Measurements from ENCODE around the gene IPO11. TPM values are rescaled to one million over a fixed set of nuclear protein-coding genes. Genes with fewer than 3 reads are reported as not detected.

Gene IPO11
- total and polyA plus RNA-seq, 2 of the 13 experiments (the other 11 are each of a cell fraction or from before 2014, with no cell fraction given): 13.9 to 24.4 TPM

DNA sequence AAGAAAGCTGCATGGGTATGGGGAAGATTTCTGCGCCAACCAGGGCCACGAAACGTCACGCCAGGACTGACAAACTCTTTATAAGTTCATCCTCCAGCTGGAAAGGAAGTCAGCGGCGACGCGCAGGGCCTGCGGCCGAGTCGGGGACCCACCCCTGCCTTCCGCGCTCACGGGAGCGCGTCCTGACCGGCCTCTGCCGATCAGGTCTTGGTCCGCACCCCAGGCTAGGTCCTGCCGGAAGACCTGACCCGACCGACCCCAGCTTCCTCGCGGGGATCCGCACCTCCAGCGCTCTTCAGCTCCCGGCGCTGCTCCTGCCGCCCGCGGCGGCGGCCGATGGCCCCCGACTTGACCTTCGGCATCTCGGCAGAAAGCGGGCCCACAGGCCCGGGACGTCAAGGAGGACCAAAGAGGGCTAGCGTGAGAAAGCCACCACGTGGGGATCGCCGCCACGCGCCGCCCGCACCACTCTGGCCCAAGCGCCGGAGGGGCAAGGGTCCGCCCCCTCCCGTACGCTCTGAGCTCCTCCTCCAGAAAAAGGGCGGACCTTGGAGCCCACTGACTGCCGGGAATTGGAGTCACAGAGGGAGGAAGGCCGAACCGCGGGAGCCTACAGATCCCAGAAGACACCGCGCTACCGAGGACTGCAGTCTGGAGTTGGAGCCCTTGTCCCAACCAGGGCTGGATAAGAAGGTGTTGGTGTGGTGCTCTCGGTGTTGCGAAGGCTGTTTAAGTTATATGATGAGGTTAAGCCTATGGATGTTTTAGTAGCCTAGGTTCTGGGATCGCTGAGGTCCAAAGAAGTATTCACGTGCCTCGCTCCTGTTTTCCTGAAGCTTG is 8.9 kb upstream of the IPO11 start, which contains the start of gene DIMT1 (continued):
- TF ChIP-seq, protein P1, sequence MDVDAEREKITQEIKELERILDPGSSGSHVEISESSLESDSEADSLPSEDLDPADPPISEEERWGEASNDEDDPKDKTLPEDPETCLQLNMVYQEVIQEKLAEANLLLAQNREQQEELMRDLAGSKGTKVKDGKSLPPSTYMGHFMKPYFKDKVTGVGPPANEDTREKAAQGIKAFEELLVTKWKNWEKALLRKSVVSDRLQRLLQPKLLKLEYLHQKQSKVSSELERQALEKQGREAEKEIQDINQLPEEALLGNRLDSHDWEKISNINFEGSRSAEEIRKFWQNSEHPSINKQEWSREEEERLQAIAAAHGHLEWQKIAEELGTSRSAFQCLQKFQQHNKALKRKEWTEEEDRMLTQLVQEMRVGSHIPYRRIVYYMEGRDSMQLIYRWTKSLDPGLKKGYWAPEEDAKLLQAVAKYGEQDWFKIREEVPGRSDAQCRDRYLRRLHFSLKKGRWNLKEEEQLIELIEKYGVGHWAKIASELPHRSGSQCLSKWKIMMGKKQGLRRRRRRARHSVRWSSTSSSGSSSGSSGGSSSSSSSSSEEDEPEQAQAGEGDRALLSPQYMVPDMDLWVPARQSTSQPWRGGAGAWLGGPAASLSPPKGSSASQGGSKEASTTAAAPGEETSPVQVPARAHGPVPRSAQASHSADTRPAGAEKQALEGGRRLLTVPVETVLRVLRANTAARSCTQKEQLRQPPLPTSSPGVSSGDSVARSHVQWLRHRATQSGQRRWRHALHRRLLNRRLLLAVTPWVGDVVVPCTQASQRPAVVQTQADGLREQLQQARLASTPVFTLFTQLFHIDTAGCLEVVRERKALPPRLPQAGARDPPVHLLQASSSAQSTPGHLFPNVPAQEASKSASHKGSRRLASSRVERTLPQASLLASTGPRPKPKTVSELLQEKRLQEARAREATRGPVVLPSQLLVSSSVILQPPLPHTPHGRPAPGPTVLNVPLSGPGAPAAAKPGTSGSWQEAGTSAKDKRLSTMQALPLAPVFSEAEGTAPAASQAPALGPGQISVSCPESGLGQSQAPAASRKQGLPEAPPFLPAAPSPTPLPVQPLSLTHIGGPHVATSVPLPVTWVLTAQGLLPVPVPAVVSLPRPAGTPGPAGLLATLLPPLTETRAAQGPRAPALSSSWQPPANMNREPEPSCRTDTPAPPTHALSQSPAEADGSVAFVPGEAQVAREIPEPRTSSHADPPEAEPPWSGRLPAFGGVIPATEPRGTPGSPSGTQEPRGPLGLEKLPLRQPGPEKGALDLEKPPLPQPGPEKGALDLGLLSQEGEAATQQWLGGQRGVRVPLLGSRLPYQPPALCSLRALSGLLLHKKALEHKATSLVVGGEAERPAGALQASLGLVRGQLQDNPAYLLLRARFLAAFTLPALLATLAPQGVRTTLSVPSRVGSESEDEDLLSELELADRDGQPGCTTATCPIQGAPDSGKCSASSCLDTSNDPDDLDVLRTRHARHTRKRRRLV (CRISPR knock-in tag; IDR thresholded peaks at IDR 0.05): peak; percentile 87; the same call in 1 of the 2 replicates
- TF ChIP-seq ELF1 (CRISPR knock-in tag; IDR thresholded peaks at IDR 0.05) (peak; percentile 85), PHF20 (CRISPR knock-in tag; IDR thresholded peaks at IDR 0.05) (peak; percentile 76), ZNF335 (CRISPR knock-in tag; IDR thresholded peaks at IDR 0.05) (peak; percentile 88), PITX1 (CRISPR knock-in tag; IDR thresholded peaks at IDR 0.05) (peak; percentile 63; the same call in 1 of the 2 replicates), U2AF1 (optimal IDR thresholded peaks at IDR 0.05; ENCODE audit: low read depth, low read length) (peak; percentile 81), ERF (CRISPR knock-in tag; IDR thresholded peaks at IDR 0.05) (peak; percentile 82), SUZ12 (IDR thresholded peaks at IDR 0.05; ENCODE audit: low read depth, low read length) (peak; percentile 73), ZFX (CRISPR knock-in tag; IDR thresholded peaks at IDR 0.05; ENCODE audit: low read depth) (peak; percentile 93), ZNF282 (IDR thresholded peaks at IDR 0.05; ENCODE audit: partially characterized antibody) (no peak), GLI4 (CRISPR knock-in tag; IDR thresholded peaks at IDR 0.05; ENCODE audit: borderline replicate concordance) (no peak), ZNF235 (CRISPR knock-in tag; IDR thresholded peaks at IDR 0.05; ENCODE audit: borderline replicate concordance) (peak; percentile 40; the same call in 1 of the 2 replicates), MTF2 (CRISPR knock-in tag; IDR thresholded peaks at IDR 0.05; ENCODE audit: borderline replicate concordance) (0 out of 2 replicates have a peak, but pooled peaks have one; percentile 34), NCOA1 (CRISPR knock-in tag; IDR thresholded peaks at IDR 0.05) (peak; percentile 97), KLF12 (CRISPR knock-in tag; IDR thresholded peaks at IDR 0.05; ENCODE audit: borderline replicate concordance) (no peak; the same call in 1 of the 2 replicates), PHB2 (IDR thresholded peaks at IDR 0.05; ENCODE audit: partially characterized antibody) (no peak), DNMT3B (CRISPR knock-in tag; conservative IDR thresholded peaks at IDR 0.05) (0 out of 2 replicates have a peak, but pooled peaks have one; percentile 80)
- TF ChIP-seq, protein P2, sequence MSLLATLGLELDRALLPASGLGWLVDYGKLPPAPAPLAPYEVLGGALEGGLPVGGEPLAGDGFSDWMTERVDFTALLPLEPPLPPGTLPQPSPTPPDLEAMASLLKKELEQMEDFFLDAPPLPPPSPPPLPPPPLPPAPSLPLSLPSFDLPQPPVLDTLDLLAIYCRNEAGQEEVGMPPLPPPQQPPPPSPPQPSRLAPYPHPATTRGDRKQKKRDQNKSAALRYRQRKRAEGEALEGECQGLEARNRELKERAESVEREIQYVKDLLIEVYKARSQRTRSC (CRISPR knock-in tag; IDR thresholded peaks at IDR 0.05; ENCODE audit: low read depth): no peak
- TF ChIP-seq, protein P3, sequence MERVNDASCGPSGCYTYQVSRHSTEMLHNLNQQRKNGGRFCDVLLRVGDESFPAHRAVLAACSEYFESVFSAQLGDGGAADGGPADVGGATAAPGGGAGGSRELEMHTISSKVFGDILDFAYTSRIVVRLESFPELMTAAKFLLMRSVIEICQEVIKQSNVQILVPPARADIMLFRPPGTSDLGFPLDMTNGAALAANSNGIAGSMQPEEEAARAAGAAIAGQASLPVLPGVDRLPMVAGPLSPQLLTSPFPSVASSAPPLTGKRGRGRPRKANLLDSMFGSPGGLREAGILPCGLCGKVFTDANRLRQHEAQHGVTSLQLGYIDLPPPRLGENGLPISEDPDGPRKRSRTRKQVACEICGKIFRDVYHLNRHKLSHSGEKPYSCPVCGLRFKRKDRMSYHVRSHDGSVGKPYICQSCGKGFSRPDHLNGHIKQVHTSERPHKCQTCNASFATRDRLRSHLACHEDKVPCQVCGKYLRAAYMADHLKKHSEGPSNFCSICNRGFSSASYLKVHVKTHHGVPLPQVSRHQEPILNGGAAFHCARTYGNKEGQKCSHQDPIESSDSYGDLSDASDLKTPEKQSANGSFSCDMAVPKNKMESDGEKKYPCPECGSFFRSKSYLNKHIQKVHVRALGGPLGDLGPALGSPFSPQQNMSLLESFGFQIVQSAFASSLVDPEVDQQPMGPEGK (CRISPR knock-in tag; IDR thresholded peaks at IDR 0.05): peak; percentile 87
- TF ChIP-seq, protein P4, sequence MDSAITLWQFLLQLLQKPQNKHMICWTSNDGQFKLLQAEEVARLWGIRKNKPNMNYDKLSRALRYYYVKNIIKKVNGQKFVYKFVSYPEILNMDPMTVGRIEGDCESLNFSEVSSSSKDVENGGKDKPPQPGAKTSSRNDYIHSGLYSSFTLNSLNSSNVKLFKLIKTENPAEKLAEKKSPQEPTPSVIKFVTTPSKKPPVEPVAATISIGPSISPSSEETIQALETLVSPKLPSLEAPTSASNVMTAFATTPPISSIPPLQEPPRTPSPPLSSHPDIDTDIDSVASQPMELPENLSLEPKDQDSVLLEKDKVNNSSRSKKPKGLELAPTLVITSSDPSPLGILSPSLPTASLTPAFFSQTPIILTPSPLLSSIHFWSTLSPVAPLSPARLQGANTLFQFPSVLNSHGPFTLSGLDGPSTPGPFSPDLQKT (CRISPR knock-in tag; IDR thresholded peaks at IDR 0.05; ENCODE audit: borderline replicate concordance): no peak

Measured in HepG2 (cell line).